Lower lobe of right lung (tissue), 2 donors: Measurements from ENCODE around the gene MRS2. TPM values are rescaled to one million over a fixed set of nuclear protein-coding genes. Genes with fewer than 3 reads are reported as not detected.

Experiments used
- ATAC-seq, 2 donors: fragments of 200-7000 bp; cut with Tn5 transposase; one replicate each; pipeline ENCODE4 v1.9.1; 2020 to 2022; ENCODE audit warnings: mild to moderate bottlenecking in 2 of 2, moderate library complexity in 2 of 2
- DNase-seq: peaks from one replicate; pipeline ENCODE4 v3.0.0-alpha.2; 2020
- H3K27ac ChIP-seq: fragments of 200-600 bp; one replicate; pipeline ENCODE4 v1.8.0; 2022
- H3K27me3 ChIP-seq: fragments of 200-600 bp; one replicate; pipeline ENCODE4 v1.8.0; 2022; ENCODE audit warnings: low read depth
- H3K36me3 ChIP-seq: fragments of 200-600 bp; one replicate; pipeline ENCODE4 v1.8.0; 2022; ENCODE audit warnings: mild to moderate bottlenecking
- H3K4me1 ChIP-seq: fragments of 200-600 bp; one replicate; pipeline ENCODE4 v1.8.0; 2022
- H3K4me3 ChIP-seq: fragments of 200-600 bp; one replicate; pipeline ENCODE4 v1.8.0; 2022; ENCODE audit warnings: mild to moderate bottlenecking
- H3K9me3 ChIP-seq: fragments of 200-600 bp; one replicate; pipeline ENCODE4 v1.8.0; 2022
- CTCF ChIP-seq: fragments of 200-600 bp; IDR thresholded peaks from one replicate; pipeline ENCODE4 v1.8.0; 2022; ENCODE audit warnings: antibody characterized with exemption, mild to moderate bottlenecking
- intact Hi-C: fragments of 100-400 bp; cut with DNase I; formaldehyde crosslinking; loops from one replicate; pipeline ENCODE4 v1.11.0; 2022
- total RNA-seq: library from RNA; stranded (reverse); fragmentation: NEBNext Ultra II Directional; extraction: Animal tissue kit (Norgen Biotek cat#: 25700); gene quantifications from one replicate; pipeline ENCODE4 v1.2.1, GENCODE V29; 2021
- donor health status: DM: no; HTN: yes; CAD: no; lungs with severe emphysema.

Gene MRS2
- total RNA-seq, 1 donor from 2014 or later, result 20.5 TPM

- intact Hi-C loops, result no loop called here
- H3K4me3 ChIP-seq, result no peak overlapping the region
- H3K9me3 ChIP-seq, result no peaks in the 10 kb centered on the region
- no peaks in the 10 kb centered on the region for H3K36me3 ChIP-seq
- H3K27me3 ChIP-seq, result no peaks in the 10 kb centered on the region
- H3K4me1 ChIP-seq, result no peaks in the 10 kb centered on the region
- DNase-seq, result no peak
- H3K27ac ChIP-seq, result no peak overlapping the region
- no peak for TF ChIP-seq CTCF
- ATAC-seq, result no peak
Measured at GRCh38 chr6:24458134-24458533, 55.4 kb downstream of the MRS2 start.

- ATAC-seq (no peak), DNase-seq (no peak)
- intact Hi-C loops, result no loop called here
- H3K4me1 ChIP-seq, result no peaks in the 10 kb centered on the region
- no peak overlapping the region for H3K4me3 ChIP-seq
- H3K27ac ChIP-seq, result no peak overlapping the region
- H3K9me3 ChIP-seq, result no peaks in the 10 kb centered on the region
- no peak for TF ChIP-seq CTCF
- no peaks in the 10 kb centered on the region for H3K27me3 ChIP-seq
- no peaks in the 10 kb centered on the region for H3K36me3 ChIP-seq
Measured at GRCh38 chr6:24458941-24459340, 56.2 kb downstream of the MRS2 start.

GRCh38 chr6:24460966-24461365 lies 58.2 kb downstream of the MRS2 start:
- H3K9me3 ChIP-seq, result no peaks in the 10 kb centered on the region
- H3K36me3 ChIP-seq, result no peaks in the 10 kb centered on the region
- no peak for DNase-seq
- ATAC-seq, result no peak
- TF ChIP-seq CTCF, result no peak
- no peaks in the 10 kb centered on the region for H3K27me3 ChIP-seq
- H3K4me1 ChIP-seq, result no peaks in the 10 kb centered on the region
- no peak overlapping the region for H3K27ac ChIP-seq
- intact Hi-C loops, result no loop called here
- H3K4me3 ChIP-seq, result no peak overlapping the region

DNA sequence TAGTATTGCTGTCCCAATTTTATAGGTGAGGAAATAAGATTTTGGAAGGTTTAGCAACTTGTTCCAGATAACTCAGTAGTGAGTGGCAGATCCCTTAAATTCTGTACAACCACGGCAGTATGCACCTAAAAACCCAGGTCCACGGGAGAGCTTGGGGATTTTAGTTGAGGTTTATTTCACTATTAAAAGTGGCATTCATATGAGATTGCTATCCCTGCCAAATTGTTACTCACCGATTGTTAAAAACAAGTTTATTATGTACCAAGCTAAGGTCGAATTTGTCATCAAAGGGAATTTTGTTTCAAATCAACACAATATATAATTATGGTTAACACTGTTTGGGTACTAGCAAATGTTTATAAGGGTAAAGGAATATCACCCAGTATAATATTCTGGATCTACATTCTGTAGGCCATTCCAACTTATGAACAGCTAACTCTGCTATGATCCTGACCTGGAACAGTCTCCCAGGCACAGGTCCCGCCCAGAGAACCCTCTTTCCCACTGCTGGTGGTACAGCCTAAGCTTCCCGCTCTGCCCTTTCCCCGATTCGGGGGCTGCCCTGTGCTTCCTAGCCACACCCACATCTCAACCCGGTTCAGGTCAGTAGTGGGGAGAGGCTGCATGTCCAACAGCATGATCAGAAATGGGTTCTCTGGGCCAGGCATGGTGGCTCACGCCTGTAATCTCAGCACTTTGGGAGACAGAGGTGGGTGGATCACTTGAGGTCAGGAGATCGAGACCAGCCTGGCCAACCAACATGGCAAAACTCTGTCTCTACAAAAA lies 61.7 kb downstream of the MRS2 start:
- no peaks in the 10 kb centered on the region for H3K36me3 ChIP-seq
- DNase-seq (no peak), ATAC-seq (no peak)
- H3K27ac ChIP-seq, result no peak overlapping the region
- H3K4me1 ChIP-seq, result no peaks in the 10 kb centered on the region
- intact Hi-C loops, result no loop called here
- H3K9me3 ChIP-seq, result no peaks in the 10 kb centered on the region
- no peak overlapping the region for H3K4me3 ChIP-seq
- TF ChIP-seq CTCF, result no peak
- H3K27me3 ChIP-seq, result no peaks in the 10 kb centered on the region

DNA sequence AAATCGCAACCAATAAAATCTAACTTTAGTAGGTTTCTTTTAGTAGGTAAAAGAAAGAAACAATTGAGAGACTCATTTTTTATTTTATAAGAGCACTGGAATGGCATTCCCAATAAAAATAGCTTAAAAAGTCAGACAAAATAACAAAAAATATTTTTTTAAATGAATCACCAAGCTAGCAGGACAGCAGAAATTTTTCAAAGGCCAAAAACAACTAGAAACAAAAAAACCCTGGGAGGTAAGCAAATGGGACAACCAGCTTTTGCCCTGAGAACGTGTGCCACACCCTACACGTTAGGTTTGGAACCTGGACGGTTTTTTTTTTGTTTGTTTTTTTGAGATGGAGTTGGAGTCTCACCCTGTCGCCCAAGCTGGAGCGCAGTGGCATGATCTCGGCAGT lies 67.1 kb downstream of the MRS2 start:
- H3K4me1 ChIP-seq, result no peaks in the 10 kb centered on the region
- ATAC-seq (no peak), DNase-seq (no peak)
- H3K36me3 ChIP-seq, result no peaks in the 10 kb centered on the region
- H3K9me3 ChIP-seq, result no peaks in the 10 kb centered on the region
- H3K27me3 ChIP-seq, result no peaks in the 10 kb centered on the region
- no peak overlapping the region for H3K4me3 ChIP-seq
- intact Hi-C loops, result no loop called here
- TF ChIP-seq CTCF, result no peak
- no peak overlapping the region for H3K27ac ChIP-seq
